Measurements from ENCODE around the gene TRIO. TPM values are rescaled to one million over a fixed set of nuclear protein-coding genes. Genes with fewer than 3 reads are reported as not detected.
A peak's percentile ranks its signal among the peaks of the same experiment; 100 is the strongest.

The TRIO gene
- total RNA-seq, 2 donors from 2014 or later = 62.0 to 137 TPM

DNA sequence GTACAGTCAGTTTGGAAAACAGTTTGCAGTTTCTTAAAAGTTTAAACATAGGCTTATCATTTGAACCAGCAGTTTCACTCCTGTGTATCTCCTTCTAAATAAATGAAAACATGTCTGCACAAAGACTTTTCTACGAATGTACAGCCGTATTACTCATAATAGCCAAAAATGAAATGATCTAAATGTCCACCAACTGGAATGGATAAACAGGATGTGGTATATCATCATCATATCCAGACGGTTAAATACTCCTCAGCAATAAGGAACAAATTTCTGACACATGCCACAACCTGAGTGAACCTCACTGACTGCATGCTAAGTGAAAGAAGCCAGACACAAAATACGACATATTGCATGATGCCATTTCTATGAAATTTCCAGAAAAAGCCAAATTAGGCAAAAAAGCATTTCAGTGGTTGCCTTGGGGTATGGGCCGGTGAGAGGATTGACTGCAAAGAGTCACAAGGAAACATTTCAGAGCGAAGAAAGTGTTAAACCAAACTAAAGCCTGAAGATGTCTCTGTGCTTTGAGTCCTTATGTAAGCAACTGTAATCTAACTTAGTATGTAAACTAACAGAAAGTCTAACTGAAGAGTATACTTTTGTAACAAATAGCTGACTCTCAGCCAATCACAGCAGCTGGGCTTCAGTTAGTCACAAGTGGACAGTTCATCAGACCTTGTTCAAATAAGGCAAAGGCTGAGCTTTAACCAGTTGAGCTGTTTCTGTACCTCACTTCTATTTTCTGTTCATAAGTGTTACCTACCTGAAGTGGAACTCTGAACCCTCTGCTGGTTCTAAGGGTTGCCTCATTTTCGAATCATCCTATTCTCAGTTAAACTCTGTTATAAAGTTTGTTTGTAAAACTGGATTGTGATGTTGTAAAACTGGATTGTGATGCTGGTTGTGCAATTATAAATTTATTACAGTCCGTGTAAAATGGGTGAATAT, 65.2 kb downstream of the TRIO start:
- Histone ChIP-seq H3K4me1 (peaks cover 27% of the 10 kb centered on the region), H3K27ac (peak overlapping the region in 1 of 4 donors; percentile 8), H3K9me3 (no peaks in the 10 kb centered on the region), H3K4me3 (no peak overlapping the region), H3K27me3 (no peaks in the 10 kb centered on the region), H3K36me3 (replicated peaks in 1 of 2; ENCODE audit: insufficient read depth in 1 of 2, low read depth in 2 of 2) (no peaks in the 10 kb centered on the region)
- TF ChIP-seq POLR2A (IDR thresholded peaks at IDR 0.05) = no peak
- TF ChIP-seq, protein P1, sequence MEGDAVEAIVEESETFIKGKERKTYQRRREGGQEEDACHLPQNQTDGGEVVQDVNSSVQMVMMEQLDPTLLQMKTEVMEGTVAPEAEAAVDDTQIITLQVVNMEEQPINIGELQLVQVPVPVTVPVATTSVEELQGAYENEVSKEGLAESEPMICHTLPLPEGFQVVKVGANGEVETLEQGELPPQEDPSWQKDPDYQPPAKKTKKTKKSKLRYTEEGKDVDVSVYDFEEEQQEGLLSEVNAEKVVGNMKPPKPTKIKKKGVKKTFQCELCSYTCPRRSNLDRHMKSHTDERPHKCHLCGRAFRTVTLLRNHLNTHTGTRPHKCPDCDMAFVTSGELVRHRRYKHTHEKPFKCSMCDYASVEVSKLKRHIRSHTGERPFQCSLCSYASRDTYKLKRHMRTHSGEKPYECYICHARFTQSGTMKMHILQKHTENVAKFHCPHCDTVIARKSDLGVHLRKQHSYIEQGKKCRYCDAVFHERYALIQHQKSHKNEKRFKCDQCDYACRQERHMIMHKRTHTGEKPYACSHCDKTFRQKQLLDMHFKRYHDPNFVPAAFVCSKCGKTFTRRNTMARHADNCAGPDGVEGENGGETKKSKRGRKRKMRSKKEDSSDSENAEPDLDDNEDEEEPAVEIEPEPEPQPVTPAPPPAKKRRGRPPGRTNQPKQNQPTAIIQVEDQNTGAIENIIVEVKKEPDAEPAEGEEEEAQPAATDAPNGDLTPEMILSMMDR (IDR thresholded peaks at IDR 0.05) = no peak
- intact Hi-C loops (cut with DNase I) = no loop called here
- WGBS, 2 donors = 73 to 87% methylated on average over 8 of the region's 8 CpGs
- DNase-seq (no peak), ATAC-seq (no peak)

DNA sequence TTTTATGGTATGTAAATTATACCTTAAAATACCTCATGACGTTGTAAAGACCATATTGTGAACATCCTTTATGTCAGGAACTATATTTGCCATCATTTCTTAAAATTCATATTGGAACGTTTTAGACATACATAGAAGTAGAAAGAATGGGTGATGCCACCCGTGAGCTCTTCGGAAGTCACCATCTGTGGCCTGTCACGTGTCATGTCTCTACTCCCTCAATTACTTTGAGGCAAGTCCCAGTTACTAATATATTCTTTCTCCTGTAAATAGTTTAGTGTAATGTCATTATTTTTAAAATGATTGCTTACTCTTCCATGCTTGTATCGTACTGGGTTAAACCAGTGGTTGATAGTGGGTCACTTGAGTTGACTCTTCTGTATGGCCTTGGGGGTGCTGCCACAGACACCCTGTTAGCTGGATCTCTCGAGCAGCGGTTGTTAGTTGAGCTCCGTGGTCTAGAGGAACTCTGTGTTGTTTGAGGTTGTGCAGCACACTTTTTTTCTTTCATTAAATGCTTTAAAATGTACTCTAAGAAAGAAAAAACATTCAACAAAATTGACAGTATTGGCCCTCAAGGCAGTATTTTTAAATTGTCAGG, 66.2 kb downstream of the TRIO start:
- Histone ChIP-seq H3K9me3 (no peaks in the 10 kb centered on the region), H3K27ac (no peak overlapping the region), H3K4me1 (peaks cover 25% of the 10 kb centered on the region), H3K36me3 (replicated peaks in 1 of 2; ENCODE audit: insufficient read depth in 1 of 2, low read depth in 2 of 2) (no peaks in the 10 kb centered on the region), H3K27me3 (no peaks in the 10 kb centered on the region), H3K4me3 (no peak overlapping the region)
- 88 to 90% methylated on average over 9 of the region's 9 CpGs for WGBS, 2 donors
- TF ChIP-seq, protein P1 (IDR thresholded peaks at IDR 0.05) = no peak
- ATAC-seq = no peak
- intact Hi-C loops (cut with DNase I) = no loop called here
- no peak for DNase-seq

DNA sequence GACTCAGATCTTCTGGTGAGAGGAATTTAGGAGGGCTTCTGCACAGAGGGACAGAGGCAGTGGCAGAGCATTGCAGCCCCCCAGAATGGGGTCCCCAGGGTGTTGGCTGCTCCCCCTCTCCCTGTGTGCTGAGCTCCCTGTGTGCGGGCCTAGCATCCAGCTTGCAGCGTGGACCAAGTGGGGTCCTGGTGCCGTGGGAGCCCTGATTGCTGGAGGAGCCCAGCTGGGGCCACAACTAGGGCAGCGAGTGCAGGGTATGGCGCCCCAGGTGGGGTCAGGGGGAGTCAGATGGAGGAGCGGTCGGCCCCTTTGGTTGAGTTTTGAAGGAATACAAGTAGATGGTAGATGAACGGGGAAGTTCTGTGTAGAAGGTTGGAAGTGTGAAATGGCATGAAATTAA, 66.7 kb downstream of the TRIO start:
- Histone ChIP-seq H3K4me1 (peaks cover 20% of the 10 kb centered on the region), H3K4me3 (no peak overlapping the region), H3K27ac (no peak overlapping the region), H3K36me3 (replicated peaks in 1 of 2; ENCODE audit: insufficient read depth in 1 of 2, low read depth in 2 of 2) (no peaks in the 10 kb centered on the region), H3K27me3 (no peaks in the 10 kb centered on the region), H3K9me3 (no peaks in the 10 kb centered on the region)
- ATAC-seq (no peak), DNase-seq (no peak)
- intact Hi-C loops (cut with DNase I) = no loop called here
- TF ChIP-seq, protein P1 (IDR thresholded peaks at IDR 0.05) = no peak
- no peak for TF ChIP-seq POLR2A (IDR thresholded peaks at IDR 0.05)
- 96 to 99% methylated on average over 8 of the region's 8 CpGs for WGBS, 2 donors

DNA sequence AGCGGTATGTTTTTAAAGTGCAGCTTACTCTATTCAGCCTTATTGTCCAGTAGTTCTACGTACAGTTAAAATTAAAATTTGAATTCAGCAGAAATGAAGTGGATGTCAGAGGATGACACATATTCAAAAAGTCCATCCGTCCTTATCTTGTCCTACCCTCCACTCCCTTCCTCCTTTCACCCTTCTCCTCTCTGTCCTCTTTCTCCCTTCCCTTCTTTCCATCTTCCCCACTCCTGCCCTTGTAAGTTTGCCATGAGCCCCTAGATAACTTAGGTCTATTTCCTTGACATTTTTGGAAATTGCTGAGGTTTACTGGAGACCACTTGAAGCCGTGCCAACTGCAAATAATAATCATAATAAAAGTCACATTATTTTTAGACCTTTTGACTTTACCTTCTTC, 67.6 kb downstream of the TRIO start:
- Histone ChIP-seq H3K4me1 (peaks cover 15% of the 10 kb centered on the region), H3K27me3 (no peaks in the 10 kb centered on the region), H3K27ac (no peak overlapping the region), H3K9me3 (no peaks in the 10 kb centered on the region), H3K4me3 (no peak overlapping the region), H3K36me3 (replicated peaks in 1 of 2; ENCODE audit: insufficient read depth in 1 of 2, low read depth in 2 of 2) (no peaks in the 10 kb centered on the region)
- WGBS, 2 donors = 71 to 79% methylated on average over 4 of the region's 4 CpGs
- TF ChIP-seq POLR2A (IDR thresholded peaks at IDR 0.05) = no peak
- TF ChIP-seq, protein P1 (IDR thresholded peaks at IDR 0.05) = no peak
- no peak for DNase-seq
- intact Hi-C loops (cut with DNase I) = no loop called here
- ATAC-seq = no peak
